Measurements from ENCODE around the gene STAU1.

STAU1 gene

DNA sequence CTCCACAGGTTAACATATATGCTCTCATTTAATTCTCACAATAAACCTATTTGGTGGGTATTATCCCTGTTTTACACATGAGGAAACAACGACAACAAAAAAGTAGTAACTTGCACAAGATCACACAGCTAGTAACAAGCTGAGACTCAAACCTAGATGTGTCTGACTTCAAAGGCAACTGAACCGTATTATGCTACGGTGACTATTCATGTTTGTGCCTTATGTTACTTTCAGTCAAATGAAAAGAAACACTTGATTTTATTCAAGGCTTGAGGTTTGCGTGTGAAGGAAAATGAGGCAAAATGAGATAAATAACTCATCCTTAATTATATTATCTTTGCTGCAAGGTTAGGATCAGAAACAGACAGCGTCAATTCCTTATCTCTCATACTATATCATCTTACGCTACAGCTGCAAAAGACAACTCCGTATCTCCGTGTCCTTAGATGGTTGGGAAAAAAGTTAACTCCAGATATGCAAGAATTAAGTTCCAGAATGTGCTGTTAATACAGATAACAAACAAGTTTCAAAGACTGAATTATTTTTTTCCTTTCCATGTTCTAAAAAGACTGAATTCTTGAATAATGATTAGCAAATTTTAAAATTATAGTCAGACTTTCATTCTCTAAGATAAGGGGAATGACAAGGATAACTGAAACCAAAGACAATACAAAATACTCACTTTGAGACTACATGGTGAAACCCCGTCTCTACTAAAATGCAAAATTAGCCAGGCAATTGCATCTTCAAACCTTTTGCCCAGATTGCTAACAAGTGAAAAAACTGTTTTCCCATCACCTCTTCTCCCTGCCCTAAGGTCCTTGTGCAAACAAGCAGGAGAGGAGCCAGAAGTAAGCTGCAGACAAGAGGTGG lies 27.8 kb downstream of the STAU1 start:
- H3K27ac ChIP-seq: no peak overlapping the region
- TF ChIP-seq, protein P1, sequence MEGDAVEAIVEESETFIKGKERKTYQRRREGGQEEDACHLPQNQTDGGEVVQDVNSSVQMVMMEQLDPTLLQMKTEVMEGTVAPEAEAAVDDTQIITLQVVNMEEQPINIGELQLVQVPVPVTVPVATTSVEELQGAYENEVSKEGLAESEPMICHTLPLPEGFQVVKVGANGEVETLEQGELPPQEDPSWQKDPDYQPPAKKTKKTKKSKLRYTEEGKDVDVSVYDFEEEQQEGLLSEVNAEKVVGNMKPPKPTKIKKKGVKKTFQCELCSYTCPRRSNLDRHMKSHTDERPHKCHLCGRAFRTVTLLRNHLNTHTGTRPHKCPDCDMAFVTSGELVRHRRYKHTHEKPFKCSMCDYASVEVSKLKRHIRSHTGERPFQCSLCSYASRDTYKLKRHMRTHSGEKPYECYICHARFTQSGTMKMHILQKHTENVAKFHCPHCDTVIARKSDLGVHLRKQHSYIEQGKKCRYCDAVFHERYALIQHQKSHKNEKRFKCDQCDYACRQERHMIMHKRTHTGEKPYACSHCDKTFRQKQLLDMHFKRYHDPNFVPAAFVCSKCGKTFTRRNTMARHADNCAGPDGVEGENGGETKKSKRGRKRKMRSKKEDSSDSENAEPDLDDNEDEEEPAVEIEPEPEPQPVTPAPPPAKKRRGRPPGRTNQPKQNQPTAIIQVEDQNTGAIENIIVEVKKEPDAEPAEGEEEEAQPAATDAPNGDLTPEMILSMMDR (conservative IDR thresholded peaks at IDR 0.05): no peak

DNA sequence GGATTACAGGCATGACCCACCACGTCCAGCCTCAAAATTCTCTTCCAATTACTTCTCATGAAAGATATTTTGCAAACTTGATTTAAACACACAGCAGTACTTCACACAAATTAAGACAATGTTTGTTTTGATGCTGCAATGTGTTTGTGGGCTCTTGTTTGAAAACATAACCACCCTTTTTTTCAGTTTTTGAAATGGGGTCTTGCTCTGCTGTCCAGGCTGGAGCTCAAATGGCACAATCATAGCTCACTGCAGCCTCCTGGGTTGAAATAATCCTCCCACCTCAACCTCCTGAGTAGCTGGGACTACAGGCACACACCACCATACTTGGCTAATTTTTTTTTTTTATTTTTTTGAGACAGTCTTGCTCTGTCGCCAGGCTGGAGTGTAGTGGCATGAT lies 31.0 kb downstream of the STAU1 start:
- TF ChIP-seq, protein P1 (conservative IDR thresholded peaks at IDR 0.05): no peak
- no peak overlapping the region for H3K27ac ChIP-seq

DNA sequence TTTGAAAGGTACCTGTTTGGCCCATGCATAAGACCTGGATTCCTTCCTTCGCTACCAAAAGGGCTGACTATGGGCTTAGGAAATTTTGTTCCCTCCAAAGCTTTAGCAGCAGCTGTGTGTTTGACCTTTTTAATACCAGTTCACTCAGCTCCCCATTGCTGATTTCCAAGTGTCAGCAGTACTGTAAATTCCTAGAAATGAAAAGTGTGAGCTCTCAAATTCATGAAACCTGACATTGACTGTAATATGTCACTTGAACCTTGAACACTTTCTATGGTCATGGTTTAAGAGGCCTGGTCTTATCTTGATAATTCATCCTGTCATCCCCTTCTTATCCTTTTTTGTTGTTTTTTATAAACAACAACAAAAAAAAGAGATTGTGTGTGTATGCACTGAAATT lies 31.7 kb downstream of the STAU1 start:
- no peak overlapping the region for H3K27ac ChIP-seq
- TF ChIP-seq, protein P1 (conservative IDR thresholded peaks at IDR 0.05): no peak

DNA sequence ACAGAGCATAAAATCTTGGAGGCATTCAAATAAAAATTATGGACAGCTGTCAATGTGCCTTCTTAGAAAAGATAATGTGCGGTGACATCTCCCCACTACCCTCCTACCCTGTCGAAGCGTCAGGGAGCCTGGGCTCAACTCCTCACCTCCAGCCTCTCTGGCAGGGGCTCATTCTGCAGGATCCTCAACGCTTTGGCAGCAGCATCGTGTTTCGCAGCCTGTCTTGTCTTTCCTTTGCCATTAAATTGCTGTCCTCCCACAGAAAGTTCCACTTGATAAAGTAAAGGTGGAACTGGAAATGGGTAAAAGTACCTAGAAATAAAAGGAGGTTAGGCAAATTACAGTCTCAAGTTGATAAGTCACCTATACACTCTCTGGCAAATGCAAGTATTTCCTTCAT lies 36.7 kb downstream of the STAU1 start:
- TF ChIP-seq, protein P1 (conservative IDR thresholded peaks at IDR 0.05): no peak
- H3K27ac ChIP-seq: no peak overlapping the region

DNA sequence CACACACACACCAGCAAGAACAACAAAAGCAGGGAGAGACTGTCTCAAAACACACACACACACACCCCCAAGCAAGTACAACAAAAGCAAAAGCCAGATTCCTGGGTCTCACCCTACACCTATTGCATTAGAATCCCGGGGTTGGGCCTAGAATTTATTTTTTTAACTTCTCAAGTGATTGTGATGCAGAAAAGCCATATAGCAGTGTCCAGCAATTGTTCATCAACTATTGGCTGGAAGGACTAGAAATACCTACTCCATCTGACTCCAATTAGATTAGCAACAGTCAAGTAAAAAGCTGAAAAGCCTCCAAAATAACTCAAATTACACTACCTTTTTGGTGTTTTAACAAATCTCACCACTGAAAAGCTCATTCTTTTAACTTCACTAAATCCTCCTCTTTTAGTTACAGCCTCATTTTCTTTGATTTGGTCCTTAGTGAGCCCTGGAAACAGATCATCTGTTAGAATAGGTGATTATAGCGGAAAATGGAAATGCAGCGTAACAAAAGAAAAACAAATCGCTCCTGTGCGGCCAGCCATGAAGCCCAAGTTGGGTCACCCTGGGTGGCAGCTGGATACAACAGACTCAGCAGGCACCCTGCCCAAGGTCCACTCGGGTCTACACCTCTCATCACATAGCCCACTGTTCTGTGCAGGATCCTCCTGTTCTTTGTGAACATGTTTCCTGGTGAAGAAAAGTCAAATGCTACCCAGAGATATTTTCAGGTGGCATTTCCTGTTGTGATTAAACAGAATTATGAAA lies 38.7 kb downstream of the STAU1 start:
- TF ChIP-seq, protein P1 (conservative IDR thresholded peaks at IDR 0.05): no peak
- no peak overlapping the region for H3K27ac ChIP-seq

DNA sequence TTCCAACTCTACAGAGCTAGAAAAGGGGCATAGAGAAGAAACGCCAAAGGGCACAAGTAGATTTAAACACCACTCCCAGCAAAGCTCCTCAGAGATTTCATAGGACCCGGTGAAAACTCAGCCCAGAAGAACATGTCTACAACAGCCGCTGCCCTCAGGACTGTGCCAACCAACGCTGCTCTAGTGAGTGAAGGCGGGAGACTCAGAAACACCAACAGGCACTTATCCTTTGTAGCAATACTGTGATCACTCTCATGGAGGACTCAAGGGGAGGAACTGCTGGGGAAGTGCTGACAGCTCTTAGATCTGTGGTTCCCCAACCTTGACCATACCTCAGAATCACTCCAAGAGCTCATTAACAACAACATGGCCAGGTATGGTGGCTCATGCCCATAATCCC lies 39.5 kb downstream of the STAU1 start:
- TF ChIP-seq, protein P1 (conservative IDR thresholded peaks at IDR 0.05): no peak
- H3K27ac ChIP-seq: no peak overlapping the region

DNA sequence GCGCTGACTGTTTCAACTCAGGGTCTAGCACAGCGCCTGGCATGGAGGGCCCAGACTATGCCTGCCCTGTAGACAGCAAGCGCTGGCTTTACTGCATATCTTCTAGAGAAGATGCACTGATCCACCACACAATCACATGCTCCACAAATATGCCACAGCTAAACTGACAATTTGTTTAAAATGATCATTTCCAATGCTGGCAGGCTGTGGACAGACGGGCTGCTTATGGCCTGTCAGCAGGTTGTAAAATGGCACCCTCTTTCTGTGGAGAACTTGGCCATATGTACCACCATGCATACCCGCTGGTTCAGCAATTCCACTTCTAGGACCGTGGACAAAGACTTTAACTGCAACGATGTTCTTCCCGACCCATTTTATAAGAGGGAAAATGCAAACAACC lies 40.8 kb downstream of the STAU1 start:
- TF ChIP-seq, protein P1 (conservative IDR thresholded peaks at IDR 0.05): no peak
- H3K27ac ChIP-seq: no peak overlapping the region
